ENCODE results near the gene RNH1. TPM values are rescaled to one million over a fixed set of nuclear protein-coding genes. Genes with fewer than 3 reads are reported as not detected.

Gene RNH1
- total and polyA plus RNA-seq, 2 of the 8 experiments (the other 6 are each of a cell fraction or from before 2014, with no cell fraction given), result 48.7 to 49.8 TPM

- FAIRE-seq (no peak), DNase-seq (ENCODE audit: low read depth in 1 of 2, low spot score in 2 of 2) (no peak)
- H4K20me1 ChIP-seq (replicated peaks in 1 of 2; ENCODE audit: control insufficient read depth in 1 of 2, insufficient read depth in 2 of 2, low read length in 2 of 2), result peaks cover 0 to 4% of the 10 kb centered on the region in 2 experiments
- no peaks in the 10 kb centered on the region for H3K23me2 ChIP-seq (ENCODE audit: low read depth, low read length)
- H3K23ac ChIP-seq (ENCODE audit: insufficient read length), result no peak overlapping the region
- H3K14ac ChIP-seq (ENCODE audit: insufficient read length), result no peak overlapping the region
- H2AK5ac ChIP-seq (ENCODE audit: low read depth, low read length), result no peak overlapping the region
- no peak overlapping the region for H2BK12ac ChIP-seq (ENCODE audit: low read depth, low read length)
- no peaks in the 10 kb centered on the region for H3K79me2 ChIP-seq (ENCODE audit: control insufficient read depth in 1 of 2, insufficient read depth in 2 of 2, low read length in 2 of 2)
- H3K27ac ChIP-seq (ENCODE audit: low read depth, low read length), result no peak overlapping the region
- H3K4me1 ChIP-seq (replicated peaks in 1 of 4; ENCODE audit: control insufficient read depth in 3 of 4, insufficient read depth in 4 of 4, low read length in 3 of 4), result no peaks in the 10 kb centered on the region
- H2BK5ac ChIP-seq (ENCODE audit: low read depth, low read length), result no peak overlapping the region
- H3K56ac ChIP-seq (replicated peaks; ENCODE audit: insufficient read length, low read depth, low read length), result no peak overlapping the region
- H4K8ac ChIP-seq (ENCODE audit: extremely low read depth, insufficient read depth, low read length), result no peak overlapping the region
- H3K79me1 ChIP-seq (ENCODE audit: low read depth, low read length), result no peaks in the 10 kb centered on the region; the same call in 1 of the 2 replicates
- CTCF ChIA-PET (ENCODE audit: partially characterized antibody), result interaction anchor here (0.8 to 1.3 kb wide), 4 partner anchors 8 to 150 kb away, joined by 3 to 5 read pairs (median 4); partner anchors contain the start of gene PTDSS2
- H3K36me3 ChIP-seq (ENCODE audit: control insufficient read depth in 2 of 4, insufficient read depth in 4 of 4, low read length in 3 of 4), result no peaks in the 10 kb centered on the region; a peak in 1 of 8 replicates
- H3K4me3 ChIP-seq (ENCODE audit: extremely low read depth in 1 of 4, insufficient read depth in 2 of 4, low read depth in 3 of 4, low read length in 4 of 4), result no peak overlapping the region
- no peak overlapping the region for H4K5ac ChIP-seq (ENCODE audit: insufficient read length, low read depth, low read length)
- H2BK15ac ChIP-seq (ENCODE audit: low read length), result no peak overlapping the region
- POLR2A ChIA-PET (ENCODE audit: partially characterized antibody), result interaction anchor here (0.6 to 1.4 kb wide), 2 partner anchors 23 to 76 kb away, joined by 3 read pairs; no protein-coding TSS in a partner anchor
- H2AFZ ChIP-seq (ENCODE audit: low read length), result no peak overlapping the region
- no peak overlapping the region for H3K9ac ChIP-seq (replicated peaks in 1 of 4; ENCODE audit: extremely low read depth in 1 of 4, low read depth in 3 of 4, low read length in 3 of 4)
- H3K4ac ChIP-seq (replicated peaks; ENCODE audit: insufficient read length, low read depth, low read length), result no peak overlapping the region
- no peak overlapping the region for H3K4me2 ChIP-seq (ENCODE audit: insufficient read depth in 1 of 2, low read depth in 2 of 2, low read length in 2 of 2)
- no peak overlapping the region for H4K91ac ChIP-seq (replicated peaks; ENCODE audit: insufficient read length, low read length)
- no peak overlapping the region for H2BK20ac ChIP-seq (ENCODE audit: low read length)
- WGBS, 2 experiments (ENCODE audit: extremely low coverage in 1 of 2, insufficient coverage in 1 of 2, insufficient read length in 1 of 2, insufficient replicate concordance in 2 of 2, low coverage in 1 of 2, low lambda C conversion rate in 2 of 2, missing lambda C conversion rate in 1 of 2), result 92% methylated on average over 28 of the region's 29 CpGs; no CpG with 5 or more reads in 1 of the 2 experiments
- H2BK120ac ChIP-seq (replicated peaks; ENCODE audit: low read depth, low read length), result no peak overlapping the region
- peaks cover 4 to 12% of the 10 kb centered on the region in 2 experiments; a peak in 1 of 4 replicates for H3K9me3 ChIP-seq (ENCODE audit: insufficient read depth in 2 of 2, low read depth in 1 of 2, low read length in 1 of 2)
- no peak overlapping the region for H3K18ac ChIP-seq (ENCODE audit: extremely low read depth, low read length)
- H3K27me3 ChIP-seq (replicated peaks in 1 of 4; ENCODE audit: control insufficient read depth in 3 of 4, extremely low read depth in 1 of 4, insufficient read depth in 3 of 4, low read length in 3 of 4), result no peaks in the 10 kb centered on the region
- no peak for TF ChIP-seq SIX5 (IDR thresholded peaks at IDR 0.05; ENCODE audit: low read depth, low read length)
Observed at GRCh38 chr11:512761-513595, 5.9 kb upstream of the RNH1 start.

Measured in H1 (cell line).